ENCODE data around the gene ME3.

The ME3 gene

GRCh38 chr11:86515297-86516094, 156.9 kb downstream of the ME3 start:
- no peaks in the 10 kb centered on the region for H3K36me3 ChIP-seq (ENCODE audit: insufficient read depth, low read depth, low read length)
- no peaks in the 10 kb centered on the region for H3K27me3 ChIP-seq (ENCODE audit: insufficient read depth, low read length)
- peaks cover 10% of the 10 kb centered on the region; the same call in 1 of the 2 replicates for H3K4me1 ChIP-seq (ENCODE audit: insufficient read depth, low read length)
- no peak overlapping the region for H3K4me3 ChIP-seq (ENCODE audit: low read length)
- H3K27ac ChIP-seq (ENCODE audit: low read length), result no peak overlapping the region
- no peak overlapping the region for H3K9ac ChIP-seq (ENCODE audit: low read depth, low read length)
- H3K9me3 ChIP-seq (ENCODE audit: insufficient read depth, low read depth, low read length), result peaks cover 7% of the 10 kb centered on the region; the same call in 1 of the 2 replicates

- Histone ChIP-seq H3K36me3 (ENCODE audit: insufficient read depth, low read depth, low read length) (no peaks in the 10 kb centered on the region), H3K9me3 (ENCODE audit: insufficient read depth, low read depth, low read length) (peaks cover 7% of the 10 kb centered on the region; the same call in 1 of the 2 replicates), H3K4me3 (ENCODE audit: low read length) (no peak overlapping the region), H3K27me3 (ENCODE audit: insufficient read depth, low read length) (no peaks in the 10 kb centered on the region), H3K27ac (ENCODE audit: low read length) (no peak overlapping the region), H3K9ac (ENCODE audit: low read depth, low read length) (no peak overlapping the region), H3K4me1 (ENCODE audit: insufficient read depth, low read length) (peaks cover 10% of the 10 kb centered on the region; the same call in 1 of the 2 replicates)
Observed at GRCh38 chr11:86514453-86514852, 158.0 kb downstream of the ME3 start.

GRCh38 chr11:86513746-86514373, 158.6 kb downstream of the ME3 start:
- peaks cover 10% of the 10 kb centered on the region; the same call in 1 of the 2 replicates for H3K4me1 ChIP-seq (ENCODE audit: insufficient read depth, low read length)
- no peaks in the 10 kb centered on the region for H3K36me3 ChIP-seq (ENCODE audit: insufficient read depth, low read depth, low read length)
- peaks cover 7% of the 10 kb centered on the region; the same call in 1 of the 2 replicates for H3K9me3 ChIP-seq (ENCODE audit: insufficient read depth, low read depth, low read length)
- H3K4me3 ChIP-seq (ENCODE audit: low read length), result no peak overlapping the region
- H3K27me3 ChIP-seq (ENCODE audit: insufficient read depth, low read length), result no peaks in the 10 kb centered on the region
- H3K9ac ChIP-seq (ENCODE audit: low read depth, low read length), result no peak overlapping the region
- H3K27ac ChIP-seq (ENCODE audit: low read length), result no peak overlapping the region

GRCh38 chr11:86513138-86513537, 159.3 kb downstream of the ME3 start:
- Histone ChIP-seq H3K9me3 (ENCODE audit: insufficient read depth, low read depth, low read length) (peaks cover 7% of the 10 kb centered on the region; the same call in 1 of the 2 replicates), H3K36me3 (ENCODE audit: insufficient read depth, low read depth, low read length) (no peaks in the 10 kb centered on the region), H3K27ac (ENCODE audit: low read length) (no peak overlapping the region), H3K9ac (ENCODE audit: low read depth, low read length) (no peak overlapping the region), H3K4me3 (ENCODE audit: low read length) (no peak overlapping the region), H3K27me3 (ENCODE audit: insufficient read depth, low read length) (no peaks in the 10 kb centered on the region), H3K4me1 (ENCODE audit: insufficient read depth, low read length) (peaks cover 10% of the 10 kb centered on the region; the same call in 1 of the 2 replicates)

GRCh38 chr11:86511086-86511551, 161.3 kb downstream of the ME3 start:
- H3K4me1 ChIP-seq (ENCODE audit: insufficient read depth, low read length), result peaks cover 10% of the 10 kb centered on the region; the same call in 1 of the 2 replicates

GRCh38 chr11:86510674-86511073, 161.7 kb downstream of the ME3 start:
- peaks cover 7% of the 10 kb centered on the region; the same call in 1 of the 2 replicates for H3K9me3 ChIP-seq (ENCODE audit: insufficient read depth, low read depth, low read length)
- H3K4me3 ChIP-seq (ENCODE audit: low read length), result no peak overlapping the region
- H3K36me3 ChIP-seq (ENCODE audit: insufficient read depth, low read depth, low read length), result no peaks in the 10 kb centered on the region
- H3K27ac ChIP-seq (ENCODE audit: low read length), result no peak overlapping the region
- H3K9ac ChIP-seq (ENCODE audit: low read depth, low read length), result no peak overlapping the region
- H3K27me3 ChIP-seq (ENCODE audit: insufficient read depth, low read length), result no peaks in the 10 kb centered on the region
- peaks cover 10% of the 10 kb centered on the region; the same call in 1 of the 2 replicates for H3K4me1 ChIP-seq (ENCODE audit: insufficient read depth, low read length)

More at GRCh38 chr11:86511086-86511551, 161.3 kb downstream of the ME3 start:
- Histone ChIP-seq H3K9ac (ENCODE audit: low read depth, low read length) (no peak overlapping the region), H3K27ac (ENCODE audit: low read length) (no peak overlapping the region), H3K9me3 (ENCODE audit: insufficient read depth, low read depth, low read length) (peaks cover 7% of the 10 kb centered on the region; the same call in 1 of the 2 replicates), H3K36me3 (ENCODE audit: insufficient read depth, low read depth, low read length) (no peaks in the 10 kb centered on the region), H3K27me3 (ENCODE audit: insufficient read depth, low read length) (no peaks in the 10 kb centered on the region), H3K4me3 (ENCODE audit: low read length) (no peak overlapping the region)

- no peaks in the 10 kb centered on the region for H3K36me3 ChIP-seq (ENCODE audit: insufficient read depth, low read depth, low read length)
- H3K9ac ChIP-seq (ENCODE audit: low read depth, low read length), result no peak overlapping the region
- peaks cover 7% of the 10 kb centered on the region; the same call in 1 of the 2 replicates for H3K9me3 ChIP-seq (ENCODE audit: insufficient read depth, low read depth, low read length)
- H3K27me3 ChIP-seq (ENCODE audit: insufficient read depth, low read length), result no peaks in the 10 kb centered on the region
- H3K4me3 ChIP-seq (ENCODE audit: low read length), result no peak overlapping the region
- no peak overlapping the region for H3K27ac ChIP-seq (ENCODE audit: low read length)
- peaks cover 10% of the 10 kb centered on the region; the same call in 1 of the 2 replicates for H3K4me1 ChIP-seq (ENCODE audit: insufficient read depth, low read length)
Observed at GRCh38 chr11:86510097-86510496, 162.3 kb downstream of the ME3 start.

GRCh38 chr11:86509588-86509974, 162.8 kb downstream of the ME3 start:
- Histone ChIP-seq H3K4me1 (ENCODE audit: insufficient read depth, low read length) (peaks cover 10% of the 10 kb centered on the region; the same call in 1 of the 2 replicates), H3K27me3 (ENCODE audit: insufficient read depth, low read length) (no peaks in the 10 kb centered on the region), H3K9ac (ENCODE audit: low read depth, low read length) (no peak overlapping the region), H3K27ac (ENCODE audit: low read length) (no peak overlapping the region), H3K36me3 (ENCODE audit: insufficient read depth, low read depth, low read length) (no peaks in the 10 kb centered on the region), H3K9me3 (ENCODE audit: insufficient read depth, low read depth, low read length) (peaks cover 7% of the 10 kb centered on the region; the same call in 1 of the 2 replicates), H3K4me3 (ENCODE audit: low read length) (no peak overlapping the region)

GRCh38 chr11:86508604-86509587, 163.5 kb downstream of the ME3 start:
- H3K4me1 ChIP-seq (ENCODE audit: insufficient read depth, low read length), result peaks cover 10% of the 10 kb centered on the region; the same call in 1 of the 2 replicates

GRCh38 chr11:86507249-86507845, 165.1 kb downstream of the ME3 start:
- Histone ChIP-seq H3K27me3 (ENCODE audit: insufficient read depth, low read length) (no peaks in the 10 kb centered on the region), H3K4me3 (ENCODE audit: low read length) (no peak overlapping the region), H3K4me1 (ENCODE audit: insufficient read depth, low read length) (no peaks in the 10 kb centered on the region), H3K36me3 (ENCODE audit: insufficient read depth, low read depth, low read length) (no peaks in the 10 kb centered on the region), H3K9me3 (ENCODE audit: insufficient read depth, low read depth, low read length) (peaks cover 7% of the 10 kb centered on the region; the same call in 1 of the 2 replicates), H3K9ac (ENCODE audit: low read depth, low read length) (no peak overlapping the region), H3K27ac (ENCODE audit: low read length) (no peak overlapping the region)

More at GRCh38 chr11:86508604-86509587, 163.5 kb downstream of the ME3 start:
- no peaks in the 10 kb centered on the region for H3K27me3 ChIP-seq (ENCODE audit: insufficient read depth, low read length)
- H3K9me3 ChIP-seq (ENCODE audit: insufficient read depth, low read depth, low read length), result peaks cover 7% of the 10 kb centered on the region; the same call in 1 of the 2 replicates
- H3K4me3 ChIP-seq (ENCODE audit: low read length), result no peak overlapping the region
- H3K27ac ChIP-seq (ENCODE audit: low read length), result no peak overlapping the region
- H3K36me3 ChIP-seq (ENCODE audit: insufficient read depth, low read depth, low read length), result no peaks in the 10 kb centered on the region
- H3K9ac ChIP-seq (ENCODE audit: low read depth, low read length), result no peak overlapping the region
